GM12878 (cell line): ENCODE data around the gene FGFR4. TPM values are rescaled to one million over a fixed set of nuclear protein-coding genes. Genes with fewer than 3 reads are reported as not detected.

Experiments used
- ATAC-seq: fragments of 200-7000 bp; cut with Tn5 transposase; 3 replicates; pipeline ENCODE4 v1.9.1; 2020; ENCODE audit warnings: mild to moderate bottlenecking, moderate library complexity
- BruUV-seq: library from RNA; stranded (reverse); fragments of 400-500 nt; replicated peaks from 2 replicates; lab custom pipeline; 2021; lab: Mats Ljungman, UMichigan
- CTCF ChIA-PET: fragments of 300-600 bp; sonication (Branson Sonifier 250); formaldehyde crosslinking; extraction: SDS; loops from one replicate; lab custom pipeline; 2021; ENCODE audit warnings: inconsistent platforms; lab: Yijun Ruan, JAX
- POLR2A ChIA-PET: fragments of 350-600 bp; formaldehyde crosslinking; extraction: SDS; loops from one replicate; lab custom pipeline; 2021; ENCODE audit warnings: inconsistent platforms; lab: Charles Lee
- RAD21 ChIA-PET: fragments of 300-600 bp; sonication (Branson Sonifier 250); formaldehyde crosslinking; loops from one replicate; lab custom pipeline; 2023; ENCODE audit warnings: antibody characterized with exemption; ENCODE audit not compliant: unreplicated experiment; lab: Charles Lee
- SMC1A ChIA-PET: fragments of 300-600 bp; sonication (Branson Sonifier 250); formaldehyde crosslinking; loops from one replicate; lab custom pipeline; 2023; ENCODE audit not compliant: unreplicated experiment, uncharacterized antibody; lab: Charles Lee
- DNase-seq: peaks from one replicate; pipeline ENCODE4 v3.0.0-alpha.2; 2011; ENCODE audit warnings: low read depth, low spot score
- FAIRE-seq: peaks from 3 replicates; lab custom pipeline; 2011; peaks lifted over from hg19 to GRCh38; lab: Jason Lieb, UNC
- H2AFZ ChIP-seq: 2 replicates; pipeline ENCODE4 v1.6.0; 2011; ENCODE audit warnings: low read depth, low read length, control low read depth; ENCODE audit not compliant: control insufficient read depth
- H3K27ac ChIP-seq: 2 replicates; pipeline ENCODE4 v1.5.1; 2011; ENCODE audit warnings: control low read depth; ENCODE audit not compliant: control insufficient read depth, insufficient read depth
- H3K27me3 ChIP-seq, 2 experiments: replicated peaks in 1 of 2; 2 replicates each; pipeline versions ENCODE4 v1.6.0 to v1.6.1; 2011; ENCODE audit warnings: low read length in 1 of 2; ENCODE audit not compliant: control insufficient read depth in 2 of 2, insufficient read depth in 2 of 2
- H3K36me3 ChIP-seq, 2 experiments: 2 replicates each; pipeline ENCODE4 v1.5.1; 2011; ENCODE audit warnings: low read length in 1 of 2; ENCODE audit not compliant: control insufficient read depth in 2 of 2, insufficient read depth in 2 of 2
- H3K4me1 ChIP-seq: 2 replicates; pipeline ENCODE4 v1.6.1; 2011; ENCODE audit warnings: mild to moderate bottlenecking, low read length, moderate library complexity, mixed read lengths; ENCODE audit not compliant: control insufficient read depth, insufficient read depth
- H3K4me2 ChIP-seq: 2 replicates; pipeline ENCODE4 v1.6.0; 2011; ENCODE audit warnings: control low read depth; ENCODE audit not compliant: control insufficient read depth, insufficient read depth
- H3K4me3 ChIP-seq: fragments of 200-600 bp; sonication (generic); 2 replicates; pipeline ENCODE4 v1.5.1; 2016
- H3K79me2 ChIP-seq: 2 replicates; pipeline ENCODE4 v1.6.0; 2011; ENCODE audit warnings: low read length; ENCODE audit not compliant: control insufficient read depth, insufficient read depth
- H3K9ac ChIP-seq: 2 replicates; pipeline ENCODE4 v1.8.0; 2011; ENCODE audit warnings: low read length, control low read depth, mixed read lengths; ENCODE audit not compliant: control insufficient read depth, insufficient read depth
- H3K9me3 ChIP-seq: replicated peaks from 3 replicates; pipeline ENCODE4 v1.5.1; 2011; ENCODE audit warnings: mild to moderate bottlenecking, low read length; ENCODE audit not compliant: control insufficient read depth, insufficient read depth
- H4K20me1 ChIP-seq: 2 replicates; pipeline ENCODE4 v1.6.0; 2011; ENCODE audit not compliant: control insufficient read depth, insufficient read depth
- ATF7 ChIP-seq: fragments of 450-650 bp; IDR thresholded peaks from 2 replicates; pipeline ENCODE4 v1.6.1; 2016; ENCODE audit warnings: low read depth, mild to moderate bottlenecking
- BACH1 ChIP-seq: fragments of 450-650 bp; IDR thresholded peaks from 2 replicates; pipeline ENCODE4 v1.6.1; 2017; ENCODE audit warnings: mild to moderate bottlenecking, borderline replicate concordance
- EGR1 ChIP-seq, 2 experiments: IDR thresholded peaks; 1 replicate in 1 of 2; 2 replicates in 1 of 2; pipeline ENCODE4 v1.6.1; 2011 to 2012; ENCODE audit warnings: low read depth in 2 of 2, low read length in 2 of 2, borderline replicate concordance in 1 of 2, mild to moderate bottlenecking in 1 of 2, moderate library complexity in 1 of 2
- ESRRA ChIP-seq: IDR thresholded peaks from 2 replicates; pipeline ENCODE4 v1.6.1; 2012; ENCODE audit warnings: mild to moderate bottlenecking, low read length, improper control_type of control experiment
- HSF1 ChIP-seq: fragments of 150-350 bp; IDR thresholded peaks from 2 replicates; pipeline ENCODE4 v1.6.1; 2014; ENCODE audit warnings: mild to moderate bottlenecking, low read depth, low read length
- IKZF2 ChIP-seq, 2 experiments: fragments of 450-650 bp; IDR thresholded peaks; 2 replicates each; pipeline ENCODE4 v1.6.1; 2017; ENCODE audit warnings: mild to moderate bottlenecking in 2 of 2, moderate library complexity in 2 of 2
- JUNB ChIP-seq: IDR thresholded peaks from 2 replicates; pipeline ENCODE4 v1.6.1; 2016; ENCODE audit warnings: antibody characterized with exemption, mild to moderate bottlenecking
- MYB ChIP-seq: fragments of 150-350 bp; IDR thresholded peaks from 2 replicates; pipeline ENCODE4 v1.6.1; 2014; ENCODE audit warnings: mild to moderate bottlenecking, low read depth, low read length, borderline replicate concordance
- NR2C2 ChIP-seq: IDR thresholded peaks from 2 replicates; pipeline ENCODE4 v1.6.1; 2011; ENCODE audit warnings: borderline replicate concordance, low read depth; ENCODE audit not compliant: control insufficient read depth, insufficient read length
- NRF1 ChIP-seq: conservative IDR thresholded peaks from 2 replicates; pipeline ENCODE4 v1.6.1; 2011; ENCODE audit warnings: mild to moderate bottlenecking, low read depth, low read length, improper control_type of control experiment
- SUZ12 ChIP-seq: fragments of 200-600 bp; sonication (generic); IDR thresholded peaks from one replicate; pipeline ENCODE4 v1.6.1; 2018; ENCODE audit warnings: antibody characterized with exemption, mild to moderate bottlenecking; ENCODE audit not compliant: unreplicated experiment
- ZNF592 ChIP-seq: fragments of 450-650 bp; IDR thresholded peaks from 2 replicates; pipeline ENCODE4 v1.6.1; 2017; ENCODE audit warnings: mild to moderate bottlenecking, moderate library complexity
- ZNF687 ChIP-seq: fragments of 450-650 bp; IDR thresholded peaks from 2 replicates; pipeline ENCODE4 v1.6.1; 2017; ENCODE audit warnings: mild to moderate bottlenecking, moderate library complexity
- WGBS: methylation state at CpG from one replicate; pipeline ENCODE4 v1.1.6; 2016; ENCODE audit warnings: low lambda C conversion rate; ENCODE audit not compliant: insufficient replicate concordance, insufficient coverage; ENCODE audit errors: missing lambda C conversion rate; 5-methylcytosine and 5-hydroxymethylcytosine counted together
- in situ Hi-C: fragments of 300-500 bp; cut with MboI; formaldehyde crosslinking; loops from 9 replicates; pipeline ENCODE4 v1.14.3; 2018; ENCODE audit warnings: mixed read lengths
- intact Hi-C: fragments of 100-400 bp; cut with micrococcal nuclease; formaldehyde crosslinking; loops from one replicate; pipeline ENCODE4 v1.14.2; 2022; ENCODE audit not compliant: unreplicated experiment
- polyA plus RNA-seq, 11 experiments: library from polyadenylated mRNA; depleted of rRNA in 4 of 11; unstranded in 6 of 11; stranded (reverse) in 5 of 11; fragments of >200 nt; fragmentation: Nextera tagmentation in 4 of 11; fragmentation: Illumina TruSeq in 1 of 11; extraction: Ambion mirVana in 4 of 11; extraction: Trizol in 1 of 11; gene quantifications; 1 replicate in 1 of 11; 2 replicates in 10 of 11; pipeline versions ENCODE4 v1.2.1 to v1.2.3, GENCODE V29; 2011 to 2016; ENCODE audit warnings: inconsistent platforms in 2 of 11, missing spikeins in 2 of 11, low read depth in 1 of 11
- total RNA-seq, 4 experiments: library from RNA; depleted of rRNA in 3 of 4; stranded (reverse); fragments of >200 nt in 3 of 4; fragmentation: Illumina TruSeq in 1 of 4; extraction: Trizol in 1 of 4; gene quantifications; 2 replicates each; pipeline versions ENCODE4 v1.2.1 to v1.2.3, GENCODE V29; 2013 to 2021

FGFR4 gene
- total and polyA plus RNA-seq, 10 of the 15 experiments (the other 5 are each of a cell fraction or from before 2014, with no cell fraction given) = 0.17 to 0.77 (median 0.28) TPM; not detected in 5

- H3K9me3 ChIP-seq = no peaks in the 10 kb centered on the region
- peaks cover 21% of the 10 kb centered on the region for H3K4me1 ChIP-seq
- no peaks in the 10 kb centered on the region for H4K20me1 ChIP-seq
- intact Hi-C loops = no loop called here
- H3K36me3 ChIP-seq = peaks cover 0 to 25% of the 10 kb centered on the region in 2 experiments; a peak in 3 of 4 replicates
- H3K4me3 ChIP-seq = no peak overlapping the region
- H3K27me3 ChIP-seq = no peaks in the 10 kb centered on the region
- WGBS = 98% methylated on average over 2 of the region's 2 CpGs
- H3K9ac ChIP-seq = no peak overlapping the region
- TSS peak; percentile 15 for BruUV-seq
- FAIRE-seq (no peak), ATAC-seq (no peak; the same call in 1 of the 3 replicates), DNase-seq (no peak)
- SMC1A ChIA-PET = interaction anchor here (0.6 kb wide), 1 partner anchor 154 kb away, joined by 3 read pairs; no protein-coding TSS in a partner anchor
- no peak overlapping the region for H3K27ac ChIP-seq
- RAD21 ChIA-PET = interaction anchor here (0.5 to 1.0 kb wide), 2 partner anchors 27 to 33 kb away, joined by 3 to 4 read pairs; no protein-coding TSS in a partner anchor
- H2AFZ ChIP-seq = no peak overlapping the region
- peaks cover 66% of the 10 kb centered on the region for H3K79me2 ChIP-seq
- in situ Hi-C loops = no loop called here
- POLR2A ChIA-PET = interaction anchor here (1.2 kb wide), 1 partner anchor 17 kb away, joined by 4 read pairs; no protein-coding TSS in a partner anchor
- H3K4me2 ChIP-seq = peak overlapping the region; percentile 36; the same call in 1 of the 2 replicates
- CTCF ChIA-PET = interaction anchor here (0.8 to 1.5 kb wide), 3 partner anchors 27 to 361 kb away, joined by 3 to 6 read pairs (median 4); partner anchors contain the start of gene HK3
- no peak for TF ChIP-seq NRF1
- no peak for TF ChIP-seq ZNF592
- no peak for TF ChIP-seq SUZ12
- TF ChIP-seq HSF1 = no peak
- TF ChIP-seq ESRRA = no peak
- TF ChIP-seq ATF7 = no peak
- no peak for TF ChIP-seq EGR1 (IDR thresholded peaks at IDR 0.05; ENCODE audit: borderline replicate concordance in 1 of 2, low read depth in 2 of 2, low read length in 2 of 2)
- no peak for TF ChIP-seq NR2C2
- no peak for TF ChIP-seq ZNF687
- TF ChIP-seq MYB = no peak
- TF ChIP-seq IKZF2 (IDR thresholded peaks at IDR 0.05) = no peak
- no peak for TF ChIP-seq JUNB
- no peak for TF ChIP-seq BACH1
Observed at GRCh38 chr5:177140312-177140711, 53.6 kb downstream of the FGFR4 start.
